ENCODE measurements around the gene PI4K2B.

DNA sequence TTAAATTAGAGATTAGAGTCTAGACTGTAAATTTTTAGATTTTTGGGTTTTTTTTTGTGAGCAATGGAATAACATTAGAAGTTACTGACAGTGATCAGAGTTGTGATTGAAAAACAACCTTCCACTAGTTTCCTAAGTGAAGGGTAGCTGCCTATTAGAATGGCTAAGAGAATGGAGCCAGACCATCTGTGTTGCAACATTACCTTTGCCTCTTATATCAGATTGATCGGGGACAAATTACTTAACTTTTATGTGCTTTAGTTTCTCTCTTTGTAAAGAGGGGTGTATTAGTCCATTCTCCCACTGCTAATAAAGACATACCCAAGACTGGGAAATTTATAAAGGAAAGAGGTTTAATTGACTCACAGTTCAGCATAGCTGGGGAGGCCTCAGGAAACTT lies 12.5 kb upstream of the PI4K2B start:
- TF ChIP-seq, protein P1, sequence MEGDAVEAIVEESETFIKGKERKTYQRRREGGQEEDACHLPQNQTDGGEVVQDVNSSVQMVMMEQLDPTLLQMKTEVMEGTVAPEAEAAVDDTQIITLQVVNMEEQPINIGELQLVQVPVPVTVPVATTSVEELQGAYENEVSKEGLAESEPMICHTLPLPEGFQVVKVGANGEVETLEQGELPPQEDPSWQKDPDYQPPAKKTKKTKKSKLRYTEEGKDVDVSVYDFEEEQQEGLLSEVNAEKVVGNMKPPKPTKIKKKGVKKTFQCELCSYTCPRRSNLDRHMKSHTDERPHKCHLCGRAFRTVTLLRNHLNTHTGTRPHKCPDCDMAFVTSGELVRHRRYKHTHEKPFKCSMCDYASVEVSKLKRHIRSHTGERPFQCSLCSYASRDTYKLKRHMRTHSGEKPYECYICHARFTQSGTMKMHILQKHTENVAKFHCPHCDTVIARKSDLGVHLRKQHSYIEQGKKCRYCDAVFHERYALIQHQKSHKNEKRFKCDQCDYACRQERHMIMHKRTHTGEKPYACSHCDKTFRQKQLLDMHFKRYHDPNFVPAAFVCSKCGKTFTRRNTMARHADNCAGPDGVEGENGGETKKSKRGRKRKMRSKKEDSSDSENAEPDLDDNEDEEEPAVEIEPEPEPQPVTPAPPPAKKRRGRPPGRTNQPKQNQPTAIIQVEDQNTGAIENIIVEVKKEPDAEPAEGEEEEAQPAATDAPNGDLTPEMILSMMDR (IDR thresholded peaks at IDR 0.05; ENCODE audit: low read depth, low read length, poor library complexity, severe bottlenecking): no peak
- no peak for TF ChIP-seq EZH2phosphoT487 (IDR thresholded peaks at IDR 0.05; ENCODE audit: borderline replicate concordance, low read length)

Measured in DOHH2 (cell line).